ENCODE measurements around the gene TMEM114.

TMEM114 gene

GRCh38 chr16:8590811-8591210, 500 bp upstream of the TMEM114 start:
- H3K27me3 Mint-ChIP-seq: peaks cover 27% of the 10 kb centered on the region
- H3K4me1 Mint-ChIP-seq (ENCODE audit: low read depth): no peaks in the 10 kb centered on the region
- no peaks in the 10 kb centered on the region for H3K36me3 Mint-ChIP-seq (ENCODE audit: low read depth)
- H3K27ac Mint-ChIP-seq: no peak overlapping the region
- no peak overlapping the region for H3K4me3 Mint-ChIP-seq
- peaks cover under 1% of the 10 kb centered on the region for H3K9me3 Mint-ChIP-seq

GRCh38 chr16:8589057-8589899, 1.0 kb downstream of the TMEM114 start:
- no peaks in the 10 kb centered on the region for H3K9me3 Mint-ChIP-seq
- H3K36me3 Mint-ChIP-seq (ENCODE audit: low read depth): no peaks in the 10 kb centered on the region
- H3K27me3 Mint-ChIP-seq: peaks cover 29% of the 10 kb centered on the region
- H3K4me3 Mint-ChIP-seq: no peak overlapping the region
- no peaks in the 10 kb centered on the region for H3K4me1 Mint-ChIP-seq (ENCODE audit: low read depth)
- H3K27ac Mint-ChIP-seq: no peak overlapping the region

GRCh38 chr16:8588682-8589056, 1.6 kb downstream of the TMEM114 start:
- Mint-ChIP-seq H3K27ac (no peak overlapping the region), H3K9me3 (no peaks in the 10 kb centered on the region), H3K4me3 (no peak overlapping the region), H3K27me3 (peaks cover 29% of the 10 kb centered on the region), H3K36me3 (ENCODE audit: low read depth) (no peaks in the 10 kb centered on the region), H3K4me1 (ENCODE audit: low read depth) (no peaks in the 10 kb centered on the region)

GRCh38 chr16:8587065-8587464, 3.2 kb downstream of the TMEM114 start:
- H3K4me1 Mint-ChIP-seq (ENCODE audit: low read depth): peaks cover 1% of the 10 kb centered on the region
- no peak overlapping the region for H3K4me3 Mint-ChIP-seq
- no peaks in the 10 kb centered on the region for H3K36me3 Mint-ChIP-seq (ENCODE audit: low read depth)
- H3K27ac Mint-ChIP-seq: no peak overlapping the region
- no peaks in the 10 kb centered on the region for H3K9me3 Mint-ChIP-seq
- peaks cover 29% of the 10 kb centered on the region for H3K27me3 Mint-ChIP-seq

GRCh38 chr16:8585857-8586256, 4.5 kb downstream of the TMEM114 start:
- Mint-ChIP-seq H3K9me3 (no peaks in the 10 kb centered on the region), H3K27ac (no peak overlapping the region), H3K4me3 (no peak overlapping the region), H3K27me3 (peaks cover 32% of the 10 kb centered on the region), H3K36me3 (ENCODE audit: low read depth) (no peaks in the 10 kb centered on the region), H3K4me1 (ENCODE audit: low read depth) (peaks cover 5% of the 10 kb centered on the region)

GRCh38 chr16:8585041-8585440, 5.3 kb downstream of the TMEM114 start:
- Mint-ChIP-seq H3K9me3 (no peaks in the 10 kb centered on the region), H3K36me3 (ENCODE audit: low read depth) (no peaks in the 10 kb centered on the region), H3K4me1 (ENCODE audit: low read depth) (peaks cover 5% of the 10 kb centered on the region), H3K4me3 (no peak overlapping the region), H3K27me3 (peaks cover 32% of the 10 kb centered on the region), H3K27ac (no peak overlapping the region)

- H3K36me3 Mint-ChIP-seq (ENCODE audit: low read depth): no peaks in the 10 kb centered on the region
- peaks cover 32% of the 10 kb centered on the region for H3K27me3 Mint-ChIP-seq
- no peak overlapping the region for H3K4me3 Mint-ChIP-seq
- H3K27ac Mint-ChIP-seq: no peak overlapping the region
- no peaks in the 10 kb centered on the region for H3K9me3 Mint-ChIP-seq
- H3K4me1 Mint-ChIP-seq (ENCODE audit: low read depth): peaks cover 5% of the 10 kb centered on the region
Measured at GRCh38 chr16:8583732-8584131, 6.6 kb downstream of the TMEM114 start.

- H3K4me1 Mint-ChIP-seq (ENCODE audit: low read depth): peaks cover 5% of the 10 kb centered on the region
Measured at GRCh38 chr16:8583199-8583598, 7.1 kb downstream of the TMEM114 start.

GRCh38 chr16:8581831-8582580, 8.3 kb downstream of the TMEM114 start:
- H3K4me1 Mint-ChIP-seq (ENCODE audit: low read depth): peaks cover 5% of the 10 kb centered on the region
- H3K27ac Mint-ChIP-seq: no peak overlapping the region
- no peaks in the 10 kb centered on the region for H3K9me3 Mint-ChIP-seq
- no peak overlapping the region for H3K4me3 Mint-ChIP-seq
- peaks cover 17% of the 10 kb centered on the region for H3K27me3 Mint-ChIP-seq
- H3K36me3 Mint-ChIP-seq (ENCODE audit: low read depth): no peaks in the 10 kb centered on the region

More at GRCh38 chr16:8583199-8583598, 7.1 kb downstream of the TMEM114 start:
- Mint-ChIP-seq H3K4me3 (no peak overlapping the region), H3K9me3 (no peaks in the 10 kb centered on the region), H3K27me3 (peaks cover 27% of the 10 kb centered on the region), H3K27ac (no peak overlapping the region), H3K36me3 (ENCODE audit: low read depth) (no peaks in the 10 kb centered on the region)

GRCh38 chr16:8579559-8579958, 10.8 kb downstream of the TMEM114 start:
- Mint-ChIP-seq H3K9me3 (no peaks in the 10 kb centered on the region), H3K4me1 (ENCODE audit: low read depth) (peaks cover 5% of the 10 kb centered on the region), H3K27me3 (peaks cover 19% of the 10 kb centered on the region), H3K27ac (no peak overlapping the region), H3K36me3 (ENCODE audit: low read depth) (no peaks in the 10 kb centered on the region), H3K4me3 (no peak overlapping the region)

GRCh38 chr16:8577678-8578304, 12.5 kb downstream of the TMEM114 start:
- Mint-ChIP-seq H3K9me3 (no peaks in the 10 kb centered on the region), H3K36me3 (ENCODE audit: low read depth) (no peaks in the 10 kb centered on the region), H3K4me3 (no peak overlapping the region), H3K27ac (no peak overlapping the region), H3K4me1 (ENCODE audit: low read depth) (peaks cover 5% of the 10 kb centered on the region), H3K27me3 (peaks cover 33% of the 10 kb centered on the region)

- Mint-ChIP-seq H3K4me3 (no peak overlapping the region), H3K9me3 (no peaks in the 10 kb centered on the region), H3K27me3 (peaks cover 34% of the 10 kb centered on the region)
Measured at GRCh38 chr16:8576141-8577004, 13.9 kb downstream of the TMEM114 start.

GRCh38 chr16:8575399-8575798, 14.9 kb downstream of the TMEM114 start:
- no peak overlapping the region for H3K27ac Mint-ChIP-seq

More at GRCh38 chr16:8576141-8577004, 13.9 kb downstream of the TMEM114 start:
- no peaks in the 10 kb centered on the region for H3K4me1 Mint-ChIP-seq (ENCODE audit: low read depth)
- H3K27ac Mint-ChIP-seq: no peak overlapping the region
- no peaks in the 10 kb centered on the region for H3K36me3 Mint-ChIP-seq (ENCODE audit: low read depth)

GRCh38 chr16:8572919-8573724, 17.2 kb downstream of the TMEM114 start:
- Mint-ChIP-seq H3K9me3 (no peaks in the 10 kb centered on the region), H3K4me3 (no peak overlapping the region), H3K27me3 (peaks cover 39% of the 10 kb centered on the region), H3K4me1 (ENCODE audit: low read depth) (no peaks in the 10 kb centered on the region), H3K27ac (no peak overlapping the region), H3K36me3 (ENCODE audit: low read depth) (no peaks in the 10 kb centered on the region)

More at GRCh38 chr16:8575399-8575798, 14.9 kb downstream of the TMEM114 start:
- Mint-ChIP-seq H3K27me3 (peaks cover 41% of the 10 kb centered on the region), H3K4me1 (ENCODE audit: low read depth) (no peaks in the 10 kb centered on the region), H3K9me3 (no peaks in the 10 kb centered on the region), H3K36me3 (ENCODE audit: low read depth) (no peaks in the 10 kb centered on the region), H3K4me3 (no peak overlapping the region)
